Gastrocnemius medialis (tissue), 4 donors: Measurements from ENCODE around the gene LIFR.

Experiments
- POLR2A ChIP-seq, 2 donors: fragments of 450-650 bp; IDR thresholded peaks; one replicate each; pipeline ENCODE4 v1.6.1; 2017; ENCODE audit warnings: antibody characterized with exemption in 2 of 2, mild to moderate bottlenecking in 2 of 2, moderate library complexity in 2 of 2
- TF ChIP-seq, protein P1 (sequence below), 5 experiments: fragments of 450-650 bp in 3 of 5; fragments of 200-600 bp in 2 of 5; sonication (generic) in 2 of 5; IDR thresholded peaks in 4 of 5; conservative IDR thresholded peaks in 1 of 5; 1 replicate in 4 of 5; 2 replicates in 1 of 5; pipeline ENCODE4 v1.5.1; 2016 to 2019; ENCODE audit warnings: antibody characterized with exemption in 5 of 5, mild to moderate bottlenecking in 3 of 5, moderate library complexity in 3 of 5

DNA sequence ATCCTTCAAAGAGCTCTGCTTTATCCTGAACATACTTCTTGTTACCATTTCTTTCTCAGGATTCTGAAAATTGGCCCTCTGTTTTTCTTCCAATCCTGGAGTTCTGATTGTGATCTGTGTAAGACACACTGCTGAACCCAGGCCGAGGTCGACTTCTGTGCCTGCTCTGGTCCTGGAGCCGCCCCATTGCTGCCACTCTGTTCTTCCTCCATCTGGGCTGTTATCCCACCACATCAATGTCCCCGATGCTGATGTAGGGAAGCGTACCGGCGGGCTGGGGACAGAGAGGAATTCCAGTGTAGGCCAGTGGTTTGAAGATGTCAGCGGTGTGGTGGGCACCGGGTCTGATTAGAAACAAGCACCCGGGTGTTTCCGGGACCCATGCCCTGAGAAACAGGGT is 102.5 kb downstream of the LIFR start:
- TF ChIP-seq, protein P1, sequence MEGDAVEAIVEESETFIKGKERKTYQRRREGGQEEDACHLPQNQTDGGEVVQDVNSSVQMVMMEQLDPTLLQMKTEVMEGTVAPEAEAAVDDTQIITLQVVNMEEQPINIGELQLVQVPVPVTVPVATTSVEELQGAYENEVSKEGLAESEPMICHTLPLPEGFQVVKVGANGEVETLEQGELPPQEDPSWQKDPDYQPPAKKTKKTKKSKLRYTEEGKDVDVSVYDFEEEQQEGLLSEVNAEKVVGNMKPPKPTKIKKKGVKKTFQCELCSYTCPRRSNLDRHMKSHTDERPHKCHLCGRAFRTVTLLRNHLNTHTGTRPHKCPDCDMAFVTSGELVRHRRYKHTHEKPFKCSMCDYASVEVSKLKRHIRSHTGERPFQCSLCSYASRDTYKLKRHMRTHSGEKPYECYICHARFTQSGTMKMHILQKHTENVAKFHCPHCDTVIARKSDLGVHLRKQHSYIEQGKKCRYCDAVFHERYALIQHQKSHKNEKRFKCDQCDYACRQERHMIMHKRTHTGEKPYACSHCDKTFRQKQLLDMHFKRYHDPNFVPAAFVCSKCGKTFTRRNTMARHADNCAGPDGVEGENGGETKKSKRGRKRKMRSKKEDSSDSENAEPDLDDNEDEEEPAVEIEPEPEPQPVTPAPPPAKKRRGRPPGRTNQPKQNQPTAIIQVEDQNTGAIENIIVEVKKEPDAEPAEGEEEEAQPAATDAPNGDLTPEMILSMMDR (IDR thresholded peaks at IDR 0.05 in 4 of 5, conservative IDR thresholded peaks at IDR 0.05 in 1 of 5) = no peak
- no peak for TF ChIP-seq POLR2A (IDR thresholded peaks at IDR 0.05)
